Measurements from ENCODE around the gene COMMD10. TPM values are rescaled to one million over a fixed set of nuclear protein-coding genes. Genes with fewer than 3 reads are reported as not detected.

Gene COMMD10
- total RNA-seq, 1 donor from 2014 or later, result 37.7 TPM

GRCh38 chr5:116289276-116289675 lies 204.5 kb downstream of the COMMD10 start:
- DNase-seq (ENCODE audit: low read depth in 2 of 2), result no peak

- no peak for DNase-seq (ENCODE audit: low read depth in 2 of 2)
These were observed 206.4 kb downstream of the COMMD10 start for GRCh38 chr5:116291271-116291670.

GRCh38 chr5:116292321-116292720 lies 207.5 kb downstream of the COMMD10 start:
- no peak for DNase-seq (ENCODE audit: low read depth in 2 of 2)

GRCh38 chr5:116296335-116297072 lies 211.7 kb downstream of the COMMD10 start:
- DNase-seq (ENCODE audit: low read depth in 2 of 2), result no peak

- DNase-seq (ENCODE audit: low read depth in 2 of 2), result no peak
These were observed 212.5 kb downstream of the COMMD10 start for GRCh38 chr5:116297296-116297814.

GRCh38 chr5:116299746-116300640 lies 215.2 kb downstream of the COMMD10 start:
- no peak for DNase-seq (ENCODE audit: low read depth in 2 of 2)

- DNase-seq (ENCODE audit: low read depth in 2 of 2), result no peak
These were observed 216.3 kb downstream of the COMMD10 start for GRCh38 chr5:116301110-116301509.

GRCh38 chr5:116303340-116303739 lies 218.5 kb downstream of the COMMD10 start:
- DNase-seq (ENCODE audit: low read depth in 2 of 2), result no peak

GRCh38 chr5:116303810-116304209 lies 219.0 kb downstream of the COMMD10 start:
- no peak for DNase-seq (ENCODE audit: low read depth in 2 of 2)

- no peak for DNase-seq (ENCODE audit: low read depth in 2 of 2)
These were observed 221.1 kb downstream of the COMMD10 start for GRCh38 chr5:116305899-116306298.

GRCh38 chr5:116306846-116307245 lies 222.0 kb downstream of the COMMD10 start:
- no peak for DNase-seq (ENCODE audit: low read depth in 2 of 2)

GRCh38 chr5:116308391-116308790 lies 223.6 kb downstream of the COMMD10 start:
- DNase-seq (ENCODE audit: low read depth in 2 of 2), result peak in 1 of 2 donors; percentile 14

GRCh38 chr5:116313366-116313765 lies 228.5 kb downstream of the COMMD10 start:
- no peak for DNase-seq (ENCODE audit: low read depth in 2 of 2)

- DNase-seq (ENCODE audit: low read depth in 2 of 2), result no peak
These were observed 230.7 kb downstream of the COMMD10 start for GRCh38 chr5:116315531-116315930.

GRCh38 chr5:116318091-116318854 lies 233.4 kb downstream of the COMMD10 start:
- DNase-seq (ENCODE audit: low read depth in 2 of 2), result no peak

GRCh38 chr5:116320486-116320885 lies 235.7 kb downstream of the COMMD10 start:
- DNase-seq (ENCODE audit: low read depth in 2 of 2), result peak in 1 of 2 donors; percentile 71

- DNase-seq (ENCODE audit: low read depth in 2 of 2), result no peak
These were observed 244.7 kb downstream of the COMMD10 start for GRCh38 chr5:116329503-116329902.

GRCh38 chr5:116340799-116341198 lies 256.0 kb downstream of the COMMD10 start:
- DNase-seq (ENCODE audit: low read depth in 2 of 2), result no peak

Data from dermis microvascular lymphatic vessel endothelial cell (primary cell).